Body of pancreas (tissue), 4 donors: ENCODE measurements around the gene NLGN1.

ENCODE experiments used
- CTCF ChIP-seq, 7 experiments: fragments of 450-650 bp in 4 of 7; fragments of 200-600 bp in 3 of 7; sonication (generic) in 3 of 7; IDR thresholded peaks; one replicate each; pipeline ENCODE4 v1.5.1; 2016 to 2019; ENCODE audit warnings: antibody characterized with exemption in 7 of 7
- POLR2A ChIP-seq, 3 donors: fragments of 450-650 bp; IDR thresholded peaks; one replicate each; pipeline ENCODE4 v1.6.1; 2016; ENCODE audit warnings: antibody characterized with exemption in 3 of 3, mild to moderate bottlenecking in 2 of 3

DNA sequence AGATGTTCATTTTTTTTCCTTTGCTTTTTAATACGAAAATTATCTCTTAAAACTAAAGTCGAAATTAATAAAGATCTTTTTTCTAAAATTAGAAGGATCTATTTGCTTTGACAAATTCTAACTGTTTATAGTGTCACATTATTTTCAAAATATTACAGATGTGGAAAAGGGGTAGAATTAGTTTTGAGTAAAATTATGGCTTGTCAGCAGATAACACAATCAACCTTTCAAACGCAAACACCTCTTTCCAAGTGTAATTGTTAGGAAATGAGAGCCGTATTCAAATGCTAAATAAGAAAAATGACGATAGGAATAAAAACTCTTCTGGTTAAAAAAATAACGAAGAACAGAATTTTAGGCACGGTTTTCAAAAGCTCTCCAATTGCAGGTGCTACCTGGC, 704.7 kb downstream of the NLGN1 start:
- no peak for TF ChIP-seq POLR2A (IDR thresholded peaks at IDR 0.05)
- TF ChIP-seq CTCF (IDR thresholded peaks at IDR 0.05), result no peak
